GM23338 (cell line): ENCODE measurements around the gene FBXO24. TPM values are rescaled to one million over a fixed set of nuclear protein-coding genes. Genes with fewer than 3 reads are reported as not detected.

Experiments
- ATAC-seq: fragments of 200-7000 bp; cut with Tn5 transposase; 3 replicates; pipeline ENCODE4 v1.9.1; 2020
- DNase-seq: peaks from one replicate; pipeline ENCODE4 v3.0.0-alpha.2; 2015; ENCODE audit warnings: low spot score
- H2AFZ ChIP-seq: fragments of 200-600 bp; sonication (generic); 2 replicates; pipeline ENCODE4 v1.8.0; 2016; ENCODE audit warnings: antibody characterized with exemption, mild to moderate bottlenecking, moderate library complexity
- H3F3A ChIP-seq: fragments of 200-600 bp; sonication (generic); replicated peaks from 2 replicates; pipeline ENCODE4 v1.8.0; 2017; ENCODE audit warnings: antibody characterized with exemption, mixed run types, low read depth
- H3K27ac ChIP-seq: fragments of 200-600 bp; sonication (generic); 2 replicates; pipeline ENCODE4 v1.6.1; 2016; ENCODE audit warnings: low read depth
- H3K27me3 ChIP-seq: fragments of 200-600 bp; sonication (generic); 2 replicates; pipeline ENCODE4 v1.8.0; 2016; ENCODE audit warnings: mild to moderate bottlenecking, mixed run types, moderate library complexity; ENCODE audit not compliant: insufficient read depth
- H3K36me3 ChIP-seq: fragments of 200-600 bp; sonication (generic); 2 replicates; pipeline ENCODE4 v1.8.0; 2016; ENCODE audit warnings: mild to moderate bottlenecking; ENCODE audit not compliant: insufficient read depth
- H3K4me1 ChIP-seq: fragments of 200-600 bp; sonication (generic); 2 replicates; pipeline ENCODE4 v1.8.0; 2016; ENCODE audit warnings: mild to moderate bottlenecking, moderate library complexity; ENCODE audit not compliant: insufficient read depth
- H3K4me2 ChIP-seq: fragments of 200-600 bp; sonication (generic); 2 replicates; pipeline ENCODE4 v1.7.1; 2017; ENCODE audit warnings: mixed run types
- H3K4me3 ChIP-seq: fragments of 200-600 bp; sonication (generic); 2 replicates; pipeline ENCODE4 v1.6.1; 2016; ENCODE audit warnings: mixed run types
- H3K79me2 ChIP-seq: fragments of 200-600 bp; sonication (generic); replicated peaks from 2 replicates; pipeline ENCODE4 v1.8.0; 2017; ENCODE audit warnings: mild to moderate bottlenecking; ENCODE audit not compliant: insufficient read depth
- H3K9me2 ChIP-seq: fragments of 200-600 bp; sonication (generic); 2 replicates; pipeline ENCODE4 v1.8.0; 2017; ENCODE audit not compliant: insufficient read depth
- H4K20me1 ChIP-seq: fragments of 200-600 bp; sonication (generic); replicated peaks from 2 replicates; pipeline ENCODE4 v1.8.0; 2017; ENCODE audit warnings: mild to moderate bottlenecking; ENCODE audit not compliant: insufficient read depth
- H3K27ac Mint-ChIP-seq: 2 replicates; pipeline ENCODE4 v1.8.0; 2020; ENCODE audit warnings: inconsistent platforms, mild to moderate bottlenecking, moderate library complexity, mixed read lengths
- H3K27me3 Mint-ChIP-seq: 3 replicates; pipeline ENCODE4 v1.8.0; 2022; ENCODE audit warnings: low read depth, mild to moderate bottlenecking, moderate library complexity, mixed read lengths, inconsistent platforms; ENCODE audit not compliant: insufficient read depth, poor library complexity
- H3K36me3 Mint-ChIP-seq: 3 replicates; pipeline ENCODE4 v1.8.0; 2021; ENCODE audit warnings: low read depth, mild to moderate bottlenecking, inconsistent platforms, moderate library complexity, mixed read lengths
- H3K4me1 Mint-ChIP-seq: 3 replicates; pipeline ENCODE4 v1.8.0; 2020; ENCODE audit warnings: mild to moderate bottlenecking, inconsistent platforms, mixed read lengths
- H3K4me3 Mint-ChIP-seq: 3 replicates; pipeline ENCODE4 v1.8.0; 2021; ENCODE audit warnings: moderate library complexity, mild to moderate bottlenecking, inconsistent platforms, mixed read lengths
- H3K9me3 Mint-ChIP-seq: 3 replicates; pipeline ENCODE4 v1.8.0; 2020; ENCODE audit warnings: moderate library complexity, mild to moderate bottlenecking, inconsistent platforms, mixed read lengths
- ETS1 ChIP-seq: IDR thresholded peaks from 2 replicates; pipeline ENCODE4 v1.6.1; 2016; ENCODE audit warnings: antibody characterized with exemption
- EZH2 ChIP-seq: fragments of 200-600 bp; sonication (generic); IDR thresholded peaks from one replicate; pipeline ENCODE4 v1.8.0; 2017; ENCODE audit warnings: antibody characterized with exemption, mild to moderate bottlenecking, low read depth; ENCODE audit not compliant: unreplicated experiment
- EZH2phosphoT487 ChIP-seq: fragments of 200-600 bp; sonication (generic); IDR thresholded peaks from one replicate; pipeline ENCODE4 v1.8.1; 2018; ENCODE audit warnings: antibody characterized with exemption; ENCODE audit not compliant: unreplicated experiment
- JUNB ChIP-seq: IDR thresholded peaks from one replicate; pipeline ENCODE4 v1.6.1; 2016; ENCODE audit warnings: antibody characterized with exemption; ENCODE audit not compliant: unreplicated experiment
- POLR2AphosphoS5 ChIP-seq: IDR thresholded peaks from 2 replicates; pipeline ENCODE4 v1.6.1; 2016; ENCODE audit warnings: antibody characterized with exemption, low read depth
- REST ChIP-seq: IDR thresholded peaks from one replicate; pipeline ENCODE4 v1.6.1; 2018; ENCODE audit warnings: antibody characterized with exemption; ENCODE audit not compliant: unreplicated experiment
- polyA plus RNA-seq: library from polyadenylated mRNA; unstranded; fragments of >200 nt; fragmentation: Nextera tagmentation; extraction: Ambion mirVana; gene quantifications from 2 replicates; pipeline ENCODE4 v1.2.1, GENCODE V29; 2016
- total RNA-seq: library from RNA; depleted of rRNA; stranded (reverse); fragments of >200 nt; shearing (Covaris generic); gene quantifications from 2 replicates; pipeline ENCODE4 v1.2.3, GENCODE V29; 2014
- TF ChIP-seq, protein P1 (sequence below), 2 experiments: fragments of 200-600 bp in 1 of 2; sonication (generic) in 1 of 2; conservative IDR thresholded peaks; 2 replicates each; pipeline versions ENCODE4 v1.5.1 to v1.6.1; 2016 to 2017; ENCODE audit warnings: antibody characterized with exemption in 2 of 2, low read depth in 2 of 2, mild to moderate bottlenecking in 2 of 2, moderate library complexity in 1 of 2
- TF ChIP-seq, protein P2 (sequence below): fragments of 250-450 bp; sonication (Bioruptor Pico); IDR thresholded peaks from 2 replicates; pipeline ENCODE4 v1.5.0; 2020; ENCODE audit warnings: mild to moderate bottlenecking, moderate library complexity

FBXO24 gene
- total and polyA plus RNA-seq, 2 experiments from 2014 or later, result 2.1 to 2.4 TPM

DNA sequence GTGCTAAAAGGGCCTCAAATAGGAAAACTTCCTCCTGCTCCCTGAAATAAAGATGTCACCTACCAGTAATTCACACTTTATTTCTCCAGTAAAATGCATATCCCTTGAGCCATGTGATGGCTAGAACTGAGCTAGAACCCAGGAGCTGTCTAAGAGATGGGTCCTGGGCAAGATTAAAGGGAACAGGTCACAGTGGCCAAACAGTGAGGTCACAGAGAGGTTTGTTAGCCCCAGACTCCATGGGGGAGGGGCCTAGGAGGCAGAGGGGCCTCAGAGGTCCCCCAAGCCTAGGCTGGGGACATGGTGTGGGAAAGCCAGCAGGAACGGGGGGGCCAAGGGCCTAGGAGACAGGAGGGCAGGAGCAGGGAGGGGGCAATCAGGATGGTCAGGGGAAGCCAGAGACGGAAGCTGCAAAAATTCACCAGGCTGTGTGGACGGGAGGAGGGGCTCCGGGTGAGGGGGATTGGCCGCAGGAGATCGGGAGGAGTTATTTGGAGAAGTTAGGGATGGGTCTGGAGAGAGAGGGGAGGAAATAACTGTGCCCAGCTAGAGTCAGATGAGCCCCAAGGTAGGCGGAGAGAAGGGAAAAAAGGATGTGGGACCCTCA is 3.3 kb downstream of the FBXO24 start (continued):
- TF ChIP-seq REST (no peak), JUNB (no peak), ETS1 (no peak), EZH2phosphoT487 (no peak)
- TF ChIP-seq, protein P1, sequence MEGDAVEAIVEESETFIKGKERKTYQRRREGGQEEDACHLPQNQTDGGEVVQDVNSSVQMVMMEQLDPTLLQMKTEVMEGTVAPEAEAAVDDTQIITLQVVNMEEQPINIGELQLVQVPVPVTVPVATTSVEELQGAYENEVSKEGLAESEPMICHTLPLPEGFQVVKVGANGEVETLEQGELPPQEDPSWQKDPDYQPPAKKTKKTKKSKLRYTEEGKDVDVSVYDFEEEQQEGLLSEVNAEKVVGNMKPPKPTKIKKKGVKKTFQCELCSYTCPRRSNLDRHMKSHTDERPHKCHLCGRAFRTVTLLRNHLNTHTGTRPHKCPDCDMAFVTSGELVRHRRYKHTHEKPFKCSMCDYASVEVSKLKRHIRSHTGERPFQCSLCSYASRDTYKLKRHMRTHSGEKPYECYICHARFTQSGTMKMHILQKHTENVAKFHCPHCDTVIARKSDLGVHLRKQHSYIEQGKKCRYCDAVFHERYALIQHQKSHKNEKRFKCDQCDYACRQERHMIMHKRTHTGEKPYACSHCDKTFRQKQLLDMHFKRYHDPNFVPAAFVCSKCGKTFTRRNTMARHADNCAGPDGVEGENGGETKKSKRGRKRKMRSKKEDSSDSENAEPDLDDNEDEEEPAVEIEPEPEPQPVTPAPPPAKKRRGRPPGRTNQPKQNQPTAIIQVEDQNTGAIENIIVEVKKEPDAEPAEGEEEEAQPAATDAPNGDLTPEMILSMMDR (conservative IDR thresholded peaks at IDR 0.05; ENCODE audit: low read depth in 2 of 2), result no peak

DNA sequence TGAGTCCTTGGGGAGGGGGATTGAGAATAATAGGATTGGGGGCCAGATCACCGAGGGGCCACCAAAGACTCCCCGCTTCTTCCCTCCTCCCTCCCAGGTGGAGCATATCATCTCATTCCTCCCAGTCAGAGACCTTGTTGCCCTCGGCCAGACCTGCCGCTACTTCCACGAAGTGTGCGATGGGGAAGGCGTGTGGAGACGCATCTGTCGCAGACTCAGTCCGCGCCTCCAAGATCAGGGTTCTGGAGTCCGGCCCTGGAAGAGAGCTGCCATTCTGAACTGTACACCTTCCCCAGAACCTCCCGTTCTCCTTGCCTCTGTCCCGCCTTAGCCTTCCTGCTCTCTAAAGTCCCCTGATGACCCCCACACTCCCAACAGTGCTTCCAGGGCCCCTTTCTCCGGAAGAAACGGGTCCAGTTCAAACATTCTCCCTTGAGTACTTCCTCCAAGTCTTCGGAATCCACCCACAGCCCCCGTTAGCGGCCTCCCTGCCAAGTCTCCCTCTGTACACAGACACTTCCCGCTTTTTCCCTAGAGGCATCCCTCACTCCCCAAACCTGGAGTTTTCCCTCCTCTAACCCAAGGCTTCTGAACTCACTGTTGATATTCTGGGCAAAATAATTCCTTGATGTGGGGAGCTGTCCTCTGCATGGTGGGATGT is 4.1 kb downstream of the FBXO24 start:
- no peaks in the 10 kb centered on the region for H3K36me3 ChIP-seq
- H3K27ac ChIP-seq, result no peak overlapping the region
- Mint-ChIP-seq H3K27ac (no peak overlapping the region), H3K9me3 (no peaks in the 10 kb centered on the region; the same call in 2 of the 3 replicates), H3K4me3 (peak overlapping the region; percentile 52), H3K27me3 (peaks cover 38% of the 10 kb centered on the region), H3K36me3 (peaks cover 8% of the 10 kb centered on the region; the same call in 2 of the 3 replicates), H3K4me1 (peaks cover 23% of the 10 kb centered on the region)
- peak overlapping the region; percentile 84 for H3K4me2 ChIP-seq
- DNase-seq (no peak), ATAC-seq (no peak)
- H3K27me3 ChIP-seq, result peaks cover 35% of the 10 kb centered on the region
- no peaks in the 10 kb centered on the region for H3K9me2 ChIP-seq
- peaks cover 22% of the 10 kb centered on the region for H3K4me1 ChIP-seq
- peak overlapping the region; percentile 49 for H3K4me3 ChIP-seq
- peaks cover 5% of the 10 kb centered on the region for H3F3A ChIP-seq
- H3K79me2 ChIP-seq, result peaks cover 1% of the 10 kb centered on the region; the same call in 1 of the 2 replicates
- H2AFZ ChIP-seq, result no peak overlapping the region
- no peaks in the 10 kb centered on the region; the same call in 1 of the 2 replicates for H4K20me1 ChIP-seq
- TF ChIP-seq, protein P1 (conservative IDR thresholded peaks at IDR 0.05; ENCODE audit: low read depth in 2 of 2), result no peak
- TF ChIP-seq POLR2AphosphoS5 (no peak), EZH2 (no peak)
- TF ChIP-seq, protein P2, sequence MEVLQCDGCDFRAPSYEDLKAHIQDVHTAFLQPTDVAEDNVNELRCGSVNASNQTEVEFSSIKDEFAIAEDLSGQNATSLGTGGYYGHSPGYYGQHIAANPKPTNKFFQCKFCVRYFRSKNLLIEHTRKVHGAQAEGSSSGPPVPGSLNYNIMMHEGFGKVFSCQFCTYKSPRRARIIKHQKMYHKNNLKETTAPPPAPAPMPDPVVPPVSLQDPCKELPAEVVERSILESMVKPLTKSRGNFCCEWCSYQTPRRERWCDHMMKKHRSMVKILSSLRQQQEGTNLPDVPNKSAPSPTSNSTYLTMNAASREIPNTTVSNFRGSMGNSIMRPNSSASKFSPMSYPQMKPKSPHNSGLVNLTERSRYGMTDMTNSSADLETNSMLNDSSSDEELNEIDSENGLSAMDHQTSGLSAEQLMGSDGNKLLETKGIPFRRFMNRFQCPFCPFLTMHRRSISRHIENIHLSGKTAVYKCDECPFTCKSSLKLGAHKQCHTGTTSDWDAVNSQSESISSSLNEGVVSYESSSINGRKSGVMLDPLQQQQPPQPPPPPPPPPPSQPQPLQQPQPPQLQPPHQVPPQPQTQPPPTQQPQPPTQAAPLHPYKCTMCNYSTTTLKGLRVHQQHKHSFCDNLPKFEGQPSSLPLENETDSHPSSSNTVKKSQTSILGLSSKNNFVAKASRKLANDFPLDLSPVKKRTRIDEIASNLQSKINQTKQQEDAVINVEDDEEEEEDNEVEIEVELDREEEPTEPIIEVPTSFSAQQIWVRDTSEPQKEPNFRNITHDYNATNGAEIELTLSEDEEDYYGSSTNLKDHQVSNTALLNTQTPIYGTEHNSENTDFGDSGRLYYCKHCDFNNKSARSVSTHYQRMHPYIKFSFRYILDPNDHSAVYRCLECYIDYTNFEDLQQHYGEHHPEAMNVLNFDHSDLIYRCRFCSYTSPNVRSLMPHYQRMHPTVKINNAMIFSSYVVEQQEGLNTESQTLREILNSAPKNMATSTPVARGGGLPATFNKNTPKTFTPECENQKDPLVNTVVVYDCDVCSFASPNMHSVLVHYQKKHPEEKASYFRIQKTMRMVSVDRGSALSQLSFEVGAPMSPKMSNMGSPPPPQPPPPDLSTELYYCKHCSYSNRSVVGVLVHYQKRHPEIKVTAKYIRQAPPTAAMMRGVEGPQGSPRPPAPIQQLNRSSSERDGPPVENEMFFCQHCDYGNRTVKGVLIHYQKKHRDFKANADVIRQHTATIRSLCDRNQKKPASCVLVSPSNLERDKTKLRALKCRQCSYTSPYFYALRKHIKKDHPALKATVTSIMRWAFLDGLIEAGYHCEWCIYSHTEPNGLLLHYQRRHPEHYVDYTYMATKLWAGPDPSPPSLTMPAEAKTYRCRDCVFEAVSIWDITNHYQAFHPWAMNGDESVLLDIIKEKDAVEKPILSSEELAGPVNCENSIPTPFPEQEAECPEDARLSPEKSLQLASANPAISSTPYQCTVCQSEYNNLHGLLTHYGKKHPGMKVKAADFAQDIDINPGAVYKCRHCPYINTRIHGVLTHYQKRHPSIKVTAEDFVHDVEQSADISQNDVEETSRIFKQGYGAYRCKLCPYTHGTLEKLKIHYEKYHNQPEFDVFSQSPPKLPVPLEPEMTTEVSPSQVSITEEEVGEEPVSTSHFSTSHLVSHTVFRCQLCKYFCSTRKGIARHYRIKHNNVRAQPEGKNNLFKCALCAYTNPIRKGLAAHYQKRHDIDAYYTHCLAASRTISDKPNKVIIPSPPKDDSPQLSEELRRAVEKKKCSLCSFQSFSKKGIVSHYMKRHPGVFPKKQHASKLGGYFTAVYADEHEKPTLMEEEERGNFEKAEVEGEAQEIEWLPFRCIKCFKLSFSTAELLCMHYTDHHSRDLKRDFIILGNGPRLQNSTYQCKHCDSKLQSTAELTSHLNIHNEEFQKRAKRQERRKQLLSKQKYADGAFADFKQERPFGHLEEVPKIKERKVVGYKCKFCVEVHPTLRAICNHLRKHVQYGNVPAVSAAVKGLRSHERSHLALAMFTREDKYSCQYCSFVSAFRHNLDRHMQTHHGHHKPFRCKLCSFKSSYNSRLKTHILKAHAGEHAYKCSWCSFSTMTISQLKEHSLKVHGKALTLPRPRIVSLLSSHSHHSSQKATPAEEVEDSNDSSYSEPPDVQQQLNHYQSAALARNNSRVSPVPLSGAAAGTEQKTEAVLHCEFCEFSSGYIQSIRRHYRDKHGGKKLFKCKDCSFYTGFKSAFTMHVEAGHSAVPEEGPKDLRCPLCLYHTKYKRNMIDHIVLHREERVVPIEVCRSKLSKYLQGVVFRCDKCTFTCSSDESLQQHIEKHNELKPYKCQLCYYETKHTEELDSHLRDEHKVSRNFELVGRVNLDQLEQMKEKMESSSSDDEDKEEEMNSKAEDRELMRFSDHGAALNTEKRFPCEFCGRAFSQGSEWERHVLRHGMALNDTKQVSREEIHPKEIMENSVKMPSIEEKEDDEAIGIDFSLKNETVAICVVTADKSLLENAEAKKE (CRISPR knock-in tag), result no peak
